GM19023 (cell line): ENCODE results near the gene TCHHL1.
"Not testable (repeated sequence)": the region's sequence is repeated elsewhere in the genome, so short reads cannot be mapped to it uniquely, and the experiment has no call there.

Experiments
- ATAC-seq: cut with Tn5 transposase; IDR thresholded peaks from one replicate; pipeline ENCODE4 v1.9.1; 2021; ENCODE audit warnings: mild to moderate bottlenecking, moderate library complexity; ENCODE audit not compliant: unreplicated experiment

TCHHL1 gene

GRCh38 chr1:152096931-152097330 lies 8.1 kb upstream of the TCHHL1 start:
- no peak for ATAC-seq

DNA sequence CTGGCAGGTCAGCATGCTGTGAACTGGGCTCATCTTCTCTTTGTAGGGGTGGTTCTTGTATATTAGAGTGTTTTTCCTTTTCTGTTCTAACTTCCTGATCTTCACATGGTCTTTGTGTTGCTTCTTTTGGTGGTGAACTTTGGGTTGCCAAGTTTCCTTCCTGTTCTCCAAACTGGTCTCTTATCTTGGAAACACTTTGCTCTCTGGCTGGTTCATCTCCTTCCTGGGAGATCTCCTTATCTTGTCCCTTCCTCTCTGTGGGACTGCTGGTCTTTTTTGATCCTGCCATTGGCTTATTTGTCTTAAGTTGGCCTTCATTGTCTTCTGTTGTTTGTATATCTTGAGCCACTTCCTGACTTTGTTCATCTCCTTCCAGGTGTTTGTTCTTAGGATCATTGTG lies 2.1 kb downstream of the TCHHL1 start:
- ATAC-seq: no peak

DNA sequence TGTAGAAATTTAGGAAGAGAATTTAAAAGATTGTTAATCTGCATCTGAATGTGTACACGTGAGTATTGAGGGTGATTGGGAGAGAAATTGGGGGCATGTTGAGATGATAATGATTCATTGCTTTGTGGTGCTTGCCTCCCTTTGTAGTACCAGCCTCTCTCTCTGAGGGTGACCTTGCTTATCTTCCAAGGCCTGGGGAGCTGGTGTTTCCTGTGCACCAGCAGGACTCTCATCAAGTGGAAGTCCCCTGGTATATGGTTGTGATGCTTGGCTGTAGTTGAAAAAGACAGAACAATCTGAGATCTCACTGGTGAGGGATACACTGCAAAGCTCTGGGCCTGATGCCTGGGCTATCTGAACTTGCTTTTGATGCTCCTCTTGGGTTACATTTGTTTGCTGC lies 4.0 kb downstream of the TCHHL1 start:
- ATAC-seq: no peak

DNA sequence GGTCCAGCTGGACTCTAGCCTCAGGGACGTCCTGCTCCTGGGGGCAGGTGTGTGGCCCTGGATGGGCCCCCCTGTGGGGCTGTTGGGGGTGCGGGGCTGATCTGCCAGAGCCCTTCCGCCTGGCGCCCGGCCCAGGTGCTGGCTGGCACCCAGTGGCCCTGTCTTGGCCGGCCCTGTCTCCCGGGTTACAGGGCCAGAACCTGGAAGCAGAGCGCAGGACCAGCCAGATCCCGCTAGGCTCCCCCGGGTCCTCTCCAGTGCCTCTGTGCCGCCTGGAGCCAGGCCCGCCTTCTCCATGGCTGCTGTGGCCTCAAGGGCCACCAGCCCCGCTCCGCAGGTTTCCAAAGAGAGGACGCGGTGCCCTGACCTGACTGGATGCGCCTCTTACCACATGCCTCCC lies 7.8 kb downstream of the TCHHL1 start:
- not testable (repeated sequence) for ATAC-seq

- not testable (repeated sequence) for ATAC-seq
Observed at GRCh38 chr1:152080494-152080893, 8.4 kb downstream of the TCHHL1 start.

DNA sequence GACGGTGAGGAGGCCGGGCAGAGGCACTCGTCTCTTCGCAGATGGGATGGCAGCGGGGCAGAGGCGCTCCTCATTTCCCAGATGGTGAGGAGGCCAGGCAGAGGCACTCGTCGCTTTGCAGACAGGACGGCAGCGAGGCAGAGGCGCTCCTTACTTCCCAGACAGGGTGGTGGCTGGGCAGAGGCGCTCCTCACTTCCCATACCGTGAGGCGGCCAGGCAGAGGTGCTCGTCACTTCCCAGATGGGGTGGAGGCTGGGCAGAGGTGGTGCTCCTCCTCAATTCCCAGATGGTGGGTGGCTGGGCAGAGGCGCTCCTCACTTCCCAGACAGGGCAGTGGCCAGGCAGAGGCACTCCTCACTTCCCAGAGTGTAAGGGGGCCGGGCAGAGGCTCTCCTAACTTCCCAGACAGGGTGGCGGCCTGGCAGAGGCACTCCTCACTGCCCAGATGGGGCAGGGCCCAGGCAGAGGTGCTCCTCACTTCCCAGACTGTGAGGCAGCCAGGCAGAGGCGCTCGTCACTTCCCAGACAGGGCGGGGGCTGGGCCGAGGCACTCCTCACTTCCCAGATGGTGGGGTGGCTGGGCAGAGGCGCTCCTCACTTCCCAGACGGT lies 9.9 kb downstream of the TCHHL1 start:
- ATAC-seq: no peak

DNA sequence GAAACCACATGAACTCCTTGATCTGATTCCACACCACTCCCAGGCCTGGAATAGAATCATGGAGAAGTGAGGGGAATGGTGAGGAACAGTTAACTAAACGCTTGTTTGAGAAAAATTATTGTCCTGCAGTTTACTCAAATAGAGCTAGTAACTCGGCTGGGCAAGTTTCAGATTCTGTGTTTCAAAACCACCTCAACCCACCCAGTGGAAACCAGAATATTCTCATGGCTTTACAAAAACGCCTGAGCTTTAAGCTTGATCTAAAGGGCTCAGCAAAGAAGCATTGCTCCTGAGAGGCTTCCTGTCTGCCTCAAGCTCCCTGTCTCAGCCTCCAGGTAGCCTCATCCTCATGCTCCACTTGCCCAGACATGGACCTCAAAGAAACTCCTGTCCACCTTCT lies 16.6 kb downstream of the TCHHL1 start:
- no peak for ATAC-seq

GRCh38 chr1:152071123-152071522 lies 17.7 kb downstream of the TCHHL1 start:
- no peak for ATAC-seq

- ATAC-seq: no peak
Observed at GRCh38 chr1:152067929-152068328, 20.9 kb downstream of the TCHHL1 start.

DNA sequence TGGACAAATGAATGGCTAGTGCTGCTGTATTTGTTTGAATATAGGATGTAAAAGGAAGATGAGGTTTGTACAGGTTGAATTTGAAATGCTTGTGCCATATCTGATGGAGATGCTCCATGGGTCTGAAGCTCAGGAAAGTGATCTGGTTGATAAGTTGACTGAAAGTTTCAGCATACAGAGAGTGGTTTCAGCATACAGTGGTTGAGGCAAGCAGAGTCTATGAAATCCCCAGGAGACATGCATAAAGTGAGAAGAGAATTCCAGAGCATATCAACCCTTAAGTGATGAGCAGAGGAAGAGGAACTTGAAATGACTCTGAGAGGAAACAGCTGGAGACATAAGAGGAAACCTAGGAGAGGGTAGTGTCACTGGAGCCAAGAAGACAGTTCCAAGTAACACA lies 21.7 kb downstream of the TCHHL1 start:
- ATAC-seq: no peak

DNA sequence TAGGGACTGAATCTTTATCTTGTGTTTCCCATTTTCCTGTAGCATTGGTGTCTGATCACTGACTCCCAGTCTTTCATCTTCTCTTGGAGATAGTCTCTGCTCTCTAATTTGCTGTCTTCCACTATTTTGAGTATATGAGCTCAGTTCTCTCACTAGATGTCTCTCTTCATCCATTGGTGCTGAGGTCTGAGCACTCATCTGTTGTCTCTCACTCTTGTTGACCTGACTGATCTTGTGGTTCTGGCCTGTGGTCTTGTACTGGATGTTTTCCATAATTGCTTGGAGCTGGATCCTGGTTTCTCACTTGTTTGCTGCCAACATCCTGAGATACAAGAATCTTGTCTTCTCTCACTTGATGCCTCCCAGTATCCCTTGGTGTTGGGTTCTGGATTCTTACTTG lies 26.9 kb downstream of the TCHHL1 start:
- ATAC-seq: no peak

DNA sequence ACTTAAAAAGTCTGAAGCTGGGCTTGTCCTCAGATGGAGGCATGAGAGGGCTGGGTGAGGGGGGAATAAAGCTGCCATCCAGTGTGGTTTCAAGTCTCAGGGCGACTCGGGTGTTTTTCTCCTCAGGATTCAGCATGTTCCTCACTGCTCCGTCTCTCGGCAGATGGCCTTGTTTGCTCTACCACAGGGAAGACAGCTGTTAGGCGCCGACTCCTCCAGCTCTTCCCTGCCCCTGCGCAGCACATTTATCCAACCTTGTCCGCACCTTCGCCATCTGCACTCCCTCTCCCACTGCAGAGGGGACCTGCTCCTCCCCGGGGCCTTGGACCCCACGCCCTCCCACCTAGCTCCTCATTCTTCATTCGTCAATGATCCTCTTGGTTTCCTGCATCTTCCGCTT lies 35.5 kb downstream of the TCHHL1 start:
- ATAC-seq: no peak

- no peak for ATAC-seq
Observed at GRCh38 chr1:152052606-152053005, 36.3 kb downstream of the TCHHL1 start.

DNA sequence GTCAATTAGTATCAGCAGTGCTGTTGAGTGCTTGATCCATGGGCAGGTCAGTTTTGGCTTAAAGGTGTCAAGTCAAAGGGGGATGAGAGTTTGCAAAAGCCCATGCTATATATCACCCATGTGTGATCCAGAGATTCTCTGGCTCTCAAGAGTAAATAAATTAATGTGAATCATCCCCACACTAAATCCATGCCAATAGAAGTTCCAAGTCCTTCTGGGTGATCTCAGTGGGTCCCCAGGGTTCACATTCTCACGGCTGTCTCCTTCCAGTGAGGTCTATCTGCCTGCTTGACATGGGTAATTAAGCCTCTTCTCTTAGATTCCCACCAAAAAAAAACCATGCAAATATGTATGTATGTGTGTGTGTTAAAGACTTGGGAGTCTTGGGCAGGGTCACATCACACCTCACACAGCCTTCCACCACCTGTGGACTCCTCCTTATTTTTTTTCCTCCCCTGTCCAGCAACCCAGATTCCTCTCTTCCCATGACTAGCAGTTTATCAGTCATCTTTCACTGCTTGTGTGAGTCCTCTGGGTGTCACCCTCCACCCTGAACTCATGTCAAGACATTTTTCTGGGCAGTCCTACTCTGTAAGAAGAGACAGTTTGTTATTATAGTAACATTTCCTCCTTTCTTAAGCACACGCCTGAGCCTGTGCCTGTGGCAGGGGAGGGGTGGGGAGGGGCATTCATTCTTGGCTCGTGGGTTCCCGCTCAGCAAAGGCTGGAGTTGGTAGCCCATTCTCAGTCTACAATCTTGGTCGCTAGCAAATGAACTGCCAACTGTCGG lies 37.8 kb downstream of the TCHHL1 start:
- ATAC-seq: no peak

GRCh38 chr1:152049291-152050083 lies 39.4 kb downstream of the TCHHL1 start:
- no peak for ATAC-seq

GRCh38 chr1:152048416-152049009 lies 40.4 kb downstream of the TCHHL1 start:
- peak; percentile 9 for ATAC-seq

- ATAC-seq: peak; percentile 91
Observed at GRCh38 chr1:152047730-152048415, 41.0 kb downstream of the TCHHL1 start.

DNA sequence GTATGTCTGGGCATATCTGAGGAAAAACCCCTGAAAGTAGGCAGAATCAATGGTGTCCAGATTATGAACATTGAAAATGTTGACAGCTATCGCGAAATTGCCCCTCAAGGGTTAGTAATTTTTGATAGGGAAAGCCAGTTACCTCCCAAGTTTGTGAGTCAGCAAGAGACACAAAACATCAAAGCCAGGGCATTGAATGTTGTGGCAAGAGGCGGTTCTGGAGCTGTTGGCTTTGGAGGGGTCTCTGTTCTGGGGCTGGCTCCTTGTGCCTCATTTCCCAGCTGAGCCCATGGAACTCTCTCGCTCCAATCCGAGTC lies 41.5 kb downstream of the TCHHL1 start:
- no peak for ATAC-seq

DNA sequence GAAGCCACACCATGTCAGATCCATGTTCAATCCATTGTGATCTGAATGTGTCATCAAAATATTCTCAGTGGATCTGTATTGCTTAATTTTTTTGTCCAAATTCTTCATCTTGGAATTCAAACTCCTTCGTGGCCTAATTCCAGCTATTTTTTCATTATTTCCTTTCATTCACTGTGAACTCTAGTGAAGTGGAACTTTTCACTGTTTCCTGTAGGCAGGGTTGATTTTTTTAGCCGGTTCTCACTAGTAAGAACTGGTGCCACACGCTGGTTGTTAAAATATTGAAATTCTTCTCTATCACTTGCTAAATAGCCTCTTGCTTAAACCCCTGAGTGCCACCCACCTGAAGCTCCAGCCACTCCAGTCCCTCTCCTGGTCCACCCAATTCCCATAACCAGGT lies 44.5 kb downstream of the TCHHL1 start:
- ATAC-seq: no peak

DNA sequence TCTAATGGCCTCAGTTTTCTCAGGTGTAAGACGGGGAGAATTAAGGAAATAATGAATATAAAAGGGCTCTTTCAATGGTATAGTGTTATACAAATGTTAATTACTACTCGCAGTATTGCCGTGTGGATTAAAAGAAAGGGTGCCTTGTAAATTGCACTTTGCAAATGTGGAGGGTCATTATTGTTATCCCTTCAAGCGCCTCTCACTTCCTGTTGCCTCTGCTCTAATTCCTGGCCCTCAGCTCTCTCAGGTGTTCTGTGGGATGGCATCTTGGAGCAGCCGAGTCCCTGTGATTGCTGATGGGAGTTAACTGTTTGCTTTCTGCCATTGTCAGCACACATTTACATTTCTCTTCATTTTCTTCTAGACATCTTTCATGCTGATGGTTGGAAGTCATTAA lies 45.0 kb downstream of the TCHHL1 start:
- no peak for ATAC-seq

GRCh38 chr1:152042030-152042429 lies 46.8 kb downstream of the TCHHL1 start:
- ATAC-seq: no peak
